8988T (cell line): ENCODE data around the gene IMPG2.

ENCODE experiments used
- DNase-seq: peaks from one replicate; pipeline ENCODE4 v3.0.0; 2011

Gene IMPG2

GRCh38 chr3:101273156-101273555, 47.2 kb downstream of the IMPG2 start:
- DNase-seq: no peak

GRCh38 chr3:101271728-101272127, 48.6 kb downstream of the IMPG2 start:
- no peak for DNase-seq

DNA sequence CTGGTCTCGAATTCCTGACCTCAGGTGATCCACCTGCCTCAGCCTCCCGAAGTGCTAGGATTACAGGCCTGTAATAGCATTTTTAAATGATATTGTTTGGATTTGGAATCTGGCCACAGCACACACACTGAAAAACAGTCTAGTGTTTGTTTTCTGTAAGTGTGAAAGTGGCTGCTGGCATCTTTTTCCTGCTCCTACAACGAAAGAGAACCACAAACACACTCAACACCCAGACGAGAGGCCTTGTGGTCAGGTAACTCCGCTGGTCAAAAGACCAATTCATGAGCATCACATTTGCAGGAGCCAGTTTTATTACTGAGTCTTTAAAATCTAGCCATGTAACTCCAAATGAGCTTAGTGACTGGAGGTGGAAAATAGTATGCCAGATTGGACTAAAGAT, 50.2 kb downstream of the IMPG2 start:
- DNase-seq: no peak

DNA sequence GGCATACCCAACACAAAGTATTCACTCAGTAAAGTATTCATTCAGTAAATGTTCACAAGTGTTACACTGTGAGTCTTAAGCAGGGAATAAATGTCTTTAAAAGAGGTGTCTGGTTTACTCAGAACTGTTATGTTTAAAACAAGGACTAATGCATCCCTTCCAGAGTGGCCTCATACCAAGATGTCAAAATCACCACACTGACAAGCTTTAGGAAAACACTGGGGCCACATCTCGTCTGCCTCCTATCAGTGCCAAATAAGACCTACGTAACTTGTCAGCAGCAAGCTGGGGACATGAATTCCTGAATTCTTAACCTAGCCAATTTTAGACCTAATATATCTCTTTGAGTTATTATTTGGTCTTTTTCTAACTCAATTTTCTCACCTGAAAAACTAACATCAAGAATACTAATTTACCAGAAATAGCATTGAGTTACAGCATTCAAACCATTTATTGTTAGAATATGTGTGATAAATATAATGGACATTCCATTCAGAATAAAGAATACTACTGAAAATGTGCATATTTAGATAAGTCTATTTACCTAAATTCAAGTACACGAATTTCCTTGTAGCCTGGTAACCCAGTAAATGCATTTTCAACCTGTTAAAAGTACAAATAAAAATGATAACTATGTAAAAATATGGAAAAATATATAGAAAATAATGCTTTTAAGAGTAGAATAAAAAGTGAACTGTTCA, 51.3 kb downstream of the IMPG2 start:
- DNase-seq: no peak

DNA sequence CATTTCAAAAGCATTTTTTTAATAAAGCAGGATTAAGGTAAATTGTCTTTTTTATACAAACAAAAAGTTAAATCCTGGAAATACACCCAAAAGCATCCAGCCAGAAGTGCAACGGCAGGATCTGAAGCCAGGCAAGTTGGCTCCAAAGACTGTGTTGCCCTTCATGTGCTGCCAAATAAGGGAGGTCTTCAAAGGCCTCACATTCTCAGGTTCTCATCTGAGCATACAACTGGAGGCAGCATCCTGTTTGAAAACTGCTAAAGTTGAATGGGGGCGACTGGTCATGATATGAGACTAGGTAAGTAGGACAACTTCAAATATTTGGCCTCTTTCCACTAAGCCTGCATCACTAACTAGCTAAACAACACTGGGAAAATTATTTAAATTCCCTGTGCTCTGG, 52.2 kb downstream of the IMPG2 start:
- DNase-seq: no peak

- no peak for DNase-seq
Observed at GRCh38 chr3:101266566-101266965, 53.8 kb downstream of the IMPG2 start.

DNA sequence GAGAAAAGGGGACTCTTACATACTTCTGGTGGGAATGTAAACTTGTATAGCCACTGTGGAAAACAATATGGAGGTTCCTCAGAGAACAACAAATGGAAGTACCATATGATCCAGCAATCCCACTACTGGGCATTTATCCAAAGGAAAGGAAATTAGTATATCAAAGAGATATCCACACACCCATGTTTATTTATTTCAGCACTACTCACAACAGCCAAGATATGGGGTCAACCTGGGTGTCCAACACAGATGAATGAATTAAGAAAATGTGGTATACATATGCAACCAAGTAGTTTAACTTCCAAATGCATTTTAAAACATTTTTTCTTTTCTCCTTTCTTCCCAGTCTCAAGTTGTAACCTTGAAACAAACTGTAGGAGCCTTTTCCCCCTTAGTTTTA, 54.3 kb downstream of the IMPG2 start:
- DNase-seq: no peak

DNA sequence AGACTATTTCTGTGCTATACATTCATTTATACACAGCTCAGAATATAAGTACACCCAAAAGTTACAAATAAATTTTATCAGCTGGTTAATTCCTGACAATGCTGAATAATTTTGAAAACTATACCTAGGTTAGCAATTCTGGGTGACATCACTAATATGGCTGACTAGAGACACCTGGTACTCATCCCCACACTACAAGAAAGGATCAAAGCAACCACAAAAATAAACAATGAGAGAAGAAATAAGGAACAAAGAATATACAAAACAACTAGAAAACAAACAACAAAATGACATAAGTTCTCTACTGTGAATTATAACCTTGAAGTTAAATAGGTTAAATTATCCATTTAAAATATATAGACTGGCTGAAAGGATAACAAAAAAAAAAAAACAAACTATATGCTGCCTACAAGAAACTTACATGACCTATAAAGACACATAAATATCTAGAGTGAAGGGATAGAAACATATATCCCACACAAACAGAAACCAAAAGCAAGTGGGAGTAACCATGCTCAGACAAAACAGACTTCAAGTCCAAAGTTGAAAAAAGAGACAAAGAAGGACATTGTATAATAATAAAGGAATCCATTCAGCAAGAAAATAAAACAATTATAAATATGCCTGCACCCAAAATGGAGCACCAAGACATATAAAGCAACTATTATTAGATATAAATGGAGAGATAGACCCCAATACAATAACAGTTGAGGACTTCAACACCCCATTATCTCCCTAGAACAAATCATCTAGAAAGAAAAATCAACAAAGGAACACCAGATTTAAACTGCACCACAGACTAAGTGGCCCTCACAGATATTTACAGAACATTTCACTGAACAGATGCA, 57.8 kb downstream of the IMPG2 start:
- no peak for DNase-seq

DNA sequence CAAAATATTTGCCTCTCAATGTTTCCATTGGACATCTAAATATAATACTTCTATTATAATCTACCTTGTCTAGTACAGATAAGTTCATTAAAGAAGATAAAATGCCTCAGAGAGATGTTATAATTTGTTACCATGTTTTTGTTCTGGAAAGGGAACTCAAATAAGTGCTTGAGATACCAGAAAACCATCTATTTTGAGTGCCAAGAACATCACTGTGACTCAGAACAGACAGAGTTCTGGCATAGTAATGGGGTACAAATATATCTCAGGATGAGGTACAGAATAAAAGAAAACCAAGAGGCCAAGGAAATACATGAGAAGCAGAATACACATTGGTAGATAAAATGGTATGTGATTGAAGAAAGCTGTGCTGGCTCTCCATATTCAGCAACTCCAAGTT, 58.9 kb downstream of the IMPG2 start:
- DNase-seq: no peak

- no peak for DNase-seq
Observed at GRCh38 chr3:101259485-101260341, 60.7 kb downstream of the IMPG2 start.

- no peak for DNase-seq
Observed at GRCh38 chr3:101256511-101256910, 63.9 kb downstream of the IMPG2 start.

GRCh38 chr3:101255441-101255840, 64.9 kb downstream of the IMPG2 start:
- DNase-seq: no peak

DNA sequence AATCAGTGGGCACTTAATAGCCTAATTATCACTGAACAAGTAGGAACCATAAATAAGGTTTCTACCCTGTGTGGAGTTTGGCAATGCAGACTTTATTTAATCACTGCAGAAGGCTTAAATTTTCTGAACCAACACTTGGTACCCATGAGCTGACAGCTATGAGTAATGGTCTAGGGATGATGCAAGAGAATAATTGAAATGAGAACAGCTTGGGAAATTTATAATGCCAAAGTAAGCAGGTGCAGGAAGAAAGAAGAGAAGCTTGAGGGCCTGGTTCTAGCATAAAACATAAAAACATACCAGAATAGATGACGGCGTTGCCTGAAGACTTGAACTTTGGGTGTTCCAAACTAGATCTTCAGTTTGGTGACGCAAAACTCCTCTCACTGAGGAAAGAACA, 67.0 kb downstream of the IMPG2 start:
- no peak for DNase-seq

- no peak for DNase-seq
Observed at GRCh38 chr3:101252945-101253344, 67.4 kb downstream of the IMPG2 start.

DNA sequence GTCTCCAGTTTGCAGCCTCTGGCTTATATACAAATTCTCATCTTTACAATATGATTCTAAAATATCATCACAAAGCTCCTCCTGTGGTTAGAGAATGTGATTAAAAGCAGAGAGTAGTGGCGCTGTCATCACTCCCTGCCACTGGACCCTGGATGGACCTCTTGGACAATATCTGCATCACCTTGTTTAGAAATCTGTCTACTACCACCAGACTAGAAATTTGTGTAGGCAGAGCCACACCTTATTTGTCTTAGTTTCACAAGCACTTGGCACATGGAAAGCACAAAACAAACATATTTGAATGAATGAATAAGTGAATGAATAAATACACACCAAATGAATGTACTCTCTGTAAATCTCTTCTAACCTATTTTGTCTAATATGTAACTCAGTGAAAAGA, 68.1 kb downstream of the IMPG2 start:
- DNase-seq: no peak

DNA sequence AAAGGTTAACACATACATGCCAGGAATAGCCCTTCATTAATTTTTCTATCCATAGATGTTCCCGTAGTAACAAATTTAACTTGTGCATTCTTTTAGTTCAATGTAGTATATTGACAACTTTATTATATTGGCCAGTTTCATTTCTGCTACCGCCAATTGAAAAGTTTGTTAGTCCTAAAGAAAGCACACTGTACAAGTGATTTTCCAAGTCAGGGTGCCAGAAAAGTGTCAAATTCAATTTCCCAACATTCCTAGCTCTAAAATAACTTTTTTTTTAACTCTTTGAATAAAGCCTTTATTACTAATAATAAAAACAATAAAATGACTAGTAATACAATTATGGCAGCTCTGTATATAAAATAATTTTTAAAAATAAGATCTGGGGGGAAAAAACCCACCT, 68.9 kb downstream of the IMPG2 start:
- no peak for DNase-seq

DNA sequence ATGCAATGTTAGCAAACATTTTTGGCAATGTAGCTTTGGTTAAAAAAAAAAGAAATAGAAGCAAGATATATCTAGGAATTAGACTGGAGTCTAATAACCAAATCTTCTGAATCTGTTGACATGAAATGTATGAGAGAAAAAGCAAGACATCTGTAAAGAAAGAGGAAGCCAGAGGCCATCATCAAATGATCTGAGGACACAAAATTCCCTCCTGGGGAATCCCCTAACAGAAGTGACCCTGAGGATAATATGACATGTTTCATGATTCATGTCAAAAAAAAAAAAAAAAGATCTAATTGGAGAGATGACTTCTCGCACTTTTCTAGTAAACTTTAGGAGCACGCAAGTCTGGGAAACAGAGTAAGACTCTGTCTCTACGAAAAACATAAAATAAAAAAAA, 70.9 kb downstream of the IMPG2 start:
- no peak for DNase-seq

- DNase-seq: no peak
Observed at GRCh38 chr3:101248736-101249135, 71.6 kb downstream of the IMPG2 start.

DNA sequence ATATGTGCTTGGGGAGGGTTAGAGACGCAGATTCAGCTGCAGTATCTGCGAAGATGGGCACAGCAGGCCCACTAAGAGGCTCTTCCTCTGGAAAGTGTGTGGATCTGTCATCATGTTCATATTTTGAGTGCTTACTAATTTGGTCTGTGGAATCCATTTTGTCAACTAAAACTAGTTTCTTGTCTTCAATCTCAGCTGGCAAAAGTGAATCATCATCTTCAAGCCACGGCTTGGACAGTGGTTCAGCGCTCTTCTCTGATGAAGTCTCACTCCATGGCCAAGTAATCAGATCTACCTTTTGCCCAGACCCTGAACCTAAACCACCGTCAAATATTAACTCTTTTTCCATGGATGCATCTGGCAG, 76.2 kb downstream of the IMPG2 start:
- no peak for DNase-seq

GRCh38 chr3:101243285-101244211, 76.8 kb downstream of the IMPG2 start:
- no peak for DNase-seq

DNA sequence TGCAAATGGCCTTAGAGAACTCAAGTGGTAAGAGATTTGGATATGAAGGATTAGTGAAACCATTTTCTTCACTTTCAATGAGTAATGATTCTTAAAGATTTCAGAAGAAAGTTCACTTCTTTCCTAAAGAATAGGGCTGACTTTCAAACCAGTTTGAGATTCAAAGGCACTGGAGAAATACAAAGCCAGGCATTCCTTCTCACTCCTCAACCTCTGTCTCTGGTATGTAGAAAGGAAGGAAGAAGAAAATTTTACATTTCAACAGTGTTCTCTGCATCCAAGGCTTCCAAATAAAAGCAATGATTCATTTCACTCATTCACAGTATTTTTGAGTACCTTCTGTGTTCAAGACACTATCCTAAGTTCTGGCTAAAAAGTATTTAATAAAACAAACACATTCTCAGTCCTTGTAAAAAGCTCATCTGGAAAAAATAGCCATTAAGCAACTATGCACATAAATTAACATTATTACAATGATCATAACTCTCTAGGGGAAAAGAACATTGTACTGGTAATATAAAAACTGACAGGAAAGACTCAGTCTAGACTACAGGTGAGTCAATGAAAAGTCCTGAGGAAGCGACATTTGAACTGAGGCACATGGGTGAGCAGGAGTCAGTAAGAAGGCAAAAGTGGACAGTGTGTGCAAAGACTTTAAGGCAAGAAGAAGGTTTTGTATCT, 79.5 kb downstream of the IMPG2 start:
- DNase-seq: no peak

- no peak for DNase-seq
Observed at GRCh38 chr3:101235048-101235447, 85.3 kb downstream of the IMPG2 start.
